Uterus (tissue), 2 donors: ENCODE results near the gene PCSK7.

ENCODE experiments used
- POLR2A ChIP-seq, 2 donors: fragments of 450-650 bp; IDR thresholded peaks; one replicate each; pipeline ENCODE4 v1.6.1; 2016; ENCODE audit warnings: antibody characterized with exemption in 2 of 2, mild to moderate bottlenecking in 1 of 2, moderate library complexity in 1 of 2
- TF ChIP-seq, protein P1 (sequence below), 4 experiments: fragments of 200-600 bp in 2 of 4; fragments of 450-650 bp in 2 of 4; sonication (generic) in 2 of 4; IDR thresholded peaks; one replicate each; pipeline ENCODE4 v1.5.1; 2016 to 2019; ENCODE audit warnings: antibody characterized with exemption in 4 of 4, mild to moderate bottlenecking in 2 of 4, moderate library complexity in 1 of 4

DNA sequence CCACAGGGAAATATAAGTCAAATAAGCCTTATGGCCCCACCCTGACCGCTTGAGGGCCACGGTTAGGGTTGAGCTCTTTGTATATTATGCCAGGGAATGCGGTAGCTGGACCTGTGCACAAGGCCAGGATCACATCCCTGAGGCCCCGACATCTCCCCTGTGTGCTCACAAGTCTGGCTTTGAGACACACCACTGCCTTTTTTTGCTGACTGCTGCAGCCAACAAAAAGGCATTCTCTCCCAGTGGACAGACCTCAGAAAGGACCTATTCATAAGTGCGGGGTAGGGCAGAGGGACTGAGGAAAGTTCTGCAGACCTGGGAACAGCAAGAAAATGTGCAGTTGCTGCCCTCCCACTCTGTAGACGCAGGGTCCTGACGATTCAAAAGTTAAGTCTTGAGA, 56.8 kb downstream of the PCSK7 start:
- TF ChIP-seq, protein P1, sequence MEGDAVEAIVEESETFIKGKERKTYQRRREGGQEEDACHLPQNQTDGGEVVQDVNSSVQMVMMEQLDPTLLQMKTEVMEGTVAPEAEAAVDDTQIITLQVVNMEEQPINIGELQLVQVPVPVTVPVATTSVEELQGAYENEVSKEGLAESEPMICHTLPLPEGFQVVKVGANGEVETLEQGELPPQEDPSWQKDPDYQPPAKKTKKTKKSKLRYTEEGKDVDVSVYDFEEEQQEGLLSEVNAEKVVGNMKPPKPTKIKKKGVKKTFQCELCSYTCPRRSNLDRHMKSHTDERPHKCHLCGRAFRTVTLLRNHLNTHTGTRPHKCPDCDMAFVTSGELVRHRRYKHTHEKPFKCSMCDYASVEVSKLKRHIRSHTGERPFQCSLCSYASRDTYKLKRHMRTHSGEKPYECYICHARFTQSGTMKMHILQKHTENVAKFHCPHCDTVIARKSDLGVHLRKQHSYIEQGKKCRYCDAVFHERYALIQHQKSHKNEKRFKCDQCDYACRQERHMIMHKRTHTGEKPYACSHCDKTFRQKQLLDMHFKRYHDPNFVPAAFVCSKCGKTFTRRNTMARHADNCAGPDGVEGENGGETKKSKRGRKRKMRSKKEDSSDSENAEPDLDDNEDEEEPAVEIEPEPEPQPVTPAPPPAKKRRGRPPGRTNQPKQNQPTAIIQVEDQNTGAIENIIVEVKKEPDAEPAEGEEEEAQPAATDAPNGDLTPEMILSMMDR (IDR thresholded peaks at IDR 0.05), result no peak
- TF ChIP-seq POLR2A (IDR thresholded peaks at IDR 0.05), result no peak
